GM18526 (cell line): ENCODE data around the gene EIF1B.
A peak's percentile ranks its signal among the peaks of the same experiment; 100 is the strongest.

Experiments used
- POLR2A ChIP-seq: IDR thresholded peaks from 3 replicates; pipeline ENCODE4 v1.6.1; 2011; ENCODE audit not compliant: insufficient read length; ENCODE audit errors: extremely low read depth

Gene EIF1B

DNA sequence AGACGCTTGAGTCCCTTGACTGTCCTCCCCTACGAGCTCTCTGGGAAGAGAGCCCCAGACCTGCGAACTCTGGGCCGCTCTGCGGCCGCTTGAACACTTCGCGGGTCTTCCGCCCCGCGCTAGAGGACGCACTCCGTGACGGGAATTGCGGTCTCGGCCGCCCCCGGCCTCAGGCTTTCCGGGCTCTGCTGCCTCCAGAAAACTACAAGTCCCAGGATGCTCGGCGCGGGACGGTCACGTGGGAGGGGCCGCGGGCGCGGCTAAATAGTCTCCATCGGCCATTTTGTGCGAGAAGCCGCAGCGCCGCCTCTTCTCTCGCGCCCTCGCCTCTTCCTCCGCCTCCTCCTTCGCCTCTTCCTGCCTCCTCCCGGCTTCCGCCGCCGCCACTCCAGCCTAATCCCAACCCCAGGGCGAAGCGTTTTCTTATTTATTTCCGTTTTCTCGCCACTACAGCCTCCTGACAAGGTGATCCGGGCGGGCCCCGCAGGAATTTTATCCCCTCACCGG lies at the start of gene EIF1B:
EIF1B (plus strand) TSS at position 290 of the 507 bp plus-strand sequence. CDS start 235 bp downstream, outside the sequence.
- TF ChIP-seq POLR2A: peak; percentile 80

DNA sequence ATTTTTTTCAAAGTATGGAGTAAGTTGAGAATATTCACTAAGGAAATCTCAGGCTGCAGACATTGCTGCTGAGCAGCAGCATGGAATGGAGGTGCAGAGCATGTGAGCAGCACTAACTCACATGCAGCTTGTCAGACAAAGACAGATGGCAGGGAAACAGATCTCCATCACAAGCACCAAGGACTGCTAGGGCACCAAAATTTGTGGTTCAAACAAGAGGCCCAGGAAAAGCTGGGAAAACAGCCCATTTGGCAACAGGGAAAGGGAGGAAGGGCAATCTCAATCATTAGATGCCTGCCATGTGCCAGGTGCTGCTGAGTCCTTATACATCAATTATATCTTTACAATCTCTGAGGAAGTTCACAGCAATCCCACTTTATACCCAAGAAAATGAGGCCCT lies 47.2 kb upstream of the EIF1B start:
- no peak for TF ChIP-seq POLR2A

DNA sequence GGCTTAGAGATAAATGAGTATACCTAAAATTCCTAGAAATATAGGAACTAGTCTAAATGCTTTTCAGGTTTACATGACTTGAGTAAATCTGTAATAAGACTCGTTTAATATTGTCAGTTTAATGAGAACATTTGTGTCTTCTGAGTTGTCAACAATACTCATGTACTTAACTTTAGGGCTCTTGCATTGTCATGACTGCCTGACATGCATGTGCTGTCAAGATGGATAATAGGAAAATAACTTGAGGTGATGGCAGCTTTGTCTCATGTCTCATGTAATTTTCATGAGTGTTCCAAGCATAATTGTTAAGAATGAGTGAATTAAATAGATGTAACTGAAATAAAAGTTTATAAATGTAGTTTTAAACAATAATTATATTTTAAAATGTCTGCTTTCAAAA lies 45.1 kb upstream of the EIF1B start:
- no peak for TF ChIP-seq POLR2A

DNA sequence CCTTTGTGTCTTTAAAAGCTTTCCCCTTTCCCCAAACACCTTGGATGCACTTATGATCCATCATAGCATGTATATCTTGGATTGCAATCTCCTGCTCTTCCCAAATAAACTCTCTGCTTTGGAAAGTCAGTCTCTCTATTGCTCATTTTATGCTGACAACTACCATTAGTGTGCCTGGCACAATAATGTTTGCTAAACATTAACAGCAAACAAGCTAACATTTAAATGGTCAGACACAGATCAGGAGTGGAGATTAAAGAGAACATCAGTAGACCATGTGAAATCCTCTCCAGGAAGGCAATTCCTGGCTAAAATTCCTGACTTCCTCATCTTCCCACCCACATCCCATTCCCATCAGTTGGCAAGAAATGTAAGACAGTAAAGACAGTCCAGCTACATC lies 44.3 kb upstream of the EIF1B start:
- TF ChIP-seq POLR2A: no peak

DNA sequence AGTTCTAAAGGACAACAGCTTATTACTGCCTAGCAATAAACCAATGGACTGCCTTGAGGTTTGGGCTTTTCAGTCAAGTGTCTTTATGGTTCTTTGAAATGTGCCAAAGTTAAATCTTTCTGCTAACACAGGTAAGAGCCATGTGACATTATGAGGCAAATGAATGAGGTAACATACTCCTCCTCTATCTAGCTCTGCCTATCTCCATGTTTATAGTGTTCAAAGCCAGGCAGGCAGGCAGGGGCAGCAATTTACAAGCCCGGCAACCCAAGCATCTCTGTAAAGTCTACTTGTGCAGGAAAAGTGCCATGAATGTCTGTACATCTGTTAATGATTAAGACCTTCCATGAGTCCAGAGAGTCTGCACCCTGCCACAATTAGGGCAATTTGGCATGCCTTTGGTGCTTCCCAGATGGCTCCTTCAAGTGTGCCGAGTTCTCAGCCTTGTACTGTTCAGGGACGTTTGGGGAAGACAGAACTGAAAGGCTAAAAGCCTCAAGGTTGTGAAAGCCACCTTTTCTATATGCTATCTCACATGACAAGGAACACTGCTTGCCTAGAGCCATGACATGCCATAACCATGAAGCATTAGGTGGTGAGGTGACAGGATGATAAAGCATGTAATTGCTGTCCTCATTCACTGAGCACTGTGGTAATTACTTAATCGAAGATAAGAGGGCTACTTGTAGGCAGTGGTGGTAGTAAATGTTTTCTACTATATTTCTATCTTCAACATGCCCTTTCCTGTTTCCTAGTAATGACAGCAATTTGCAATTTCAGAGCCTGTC lies 41.4 kb upstream of the EIF1B start:
- no peak for TF ChIP-seq POLR2A

DNA sequence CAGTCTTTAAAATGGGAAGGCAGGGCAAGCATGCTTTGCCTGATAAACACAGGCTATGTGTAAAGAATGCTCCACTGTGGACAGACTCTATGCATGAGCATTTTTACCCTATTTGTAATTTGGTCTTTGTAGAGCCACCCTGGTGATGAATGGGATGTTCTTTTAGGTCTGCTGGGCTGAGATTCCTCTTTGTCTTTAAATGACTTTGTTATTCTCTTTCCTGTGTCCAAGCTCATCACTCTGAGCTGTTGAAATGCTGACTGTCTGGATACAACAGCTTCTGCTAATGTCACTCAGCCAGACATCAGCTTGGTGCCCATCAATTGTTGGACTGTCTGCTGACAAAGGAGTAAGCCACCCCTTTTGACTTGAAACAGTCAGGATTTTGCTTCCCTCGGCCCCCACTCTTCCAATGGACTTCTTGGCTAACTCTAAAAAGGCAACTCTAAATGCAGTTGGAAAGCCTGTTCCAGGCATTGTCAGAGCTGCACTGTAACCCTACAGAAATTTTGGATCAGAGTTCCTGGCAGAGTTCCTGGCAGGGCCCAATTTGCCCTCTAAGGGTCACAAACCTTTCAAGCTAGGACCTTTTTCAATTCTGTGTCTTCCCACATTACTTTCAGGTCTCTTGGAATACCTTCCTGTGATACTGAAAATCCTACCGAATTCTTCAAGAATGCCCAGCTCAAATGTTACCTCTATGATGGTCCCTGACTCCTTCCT lies 40.5 kb upstream of the EIF1B start:
- TF ChIP-seq POLR2A: no peak

DNA sequence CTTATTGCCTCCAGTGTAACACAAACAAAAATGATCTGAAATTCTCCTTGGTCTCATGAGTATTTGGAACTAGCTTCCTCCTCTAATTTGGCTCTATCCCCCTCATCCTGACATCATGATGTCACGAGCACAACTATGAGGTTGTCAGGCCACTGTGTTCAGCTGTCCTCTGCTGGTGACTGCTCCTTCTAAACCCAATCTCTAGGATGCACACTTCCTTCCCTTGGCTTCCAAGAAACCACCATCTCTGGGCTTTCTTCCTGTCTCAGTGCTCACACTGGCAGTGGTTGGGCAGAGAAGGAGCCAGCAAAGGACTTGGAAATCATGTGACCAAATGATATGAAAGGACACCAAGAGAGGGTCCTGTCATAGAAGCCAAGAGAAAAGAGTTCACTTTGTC lies 30.7 kb upstream of the EIF1B start:
- no peak for TF ChIP-seq POLR2A

DNA sequence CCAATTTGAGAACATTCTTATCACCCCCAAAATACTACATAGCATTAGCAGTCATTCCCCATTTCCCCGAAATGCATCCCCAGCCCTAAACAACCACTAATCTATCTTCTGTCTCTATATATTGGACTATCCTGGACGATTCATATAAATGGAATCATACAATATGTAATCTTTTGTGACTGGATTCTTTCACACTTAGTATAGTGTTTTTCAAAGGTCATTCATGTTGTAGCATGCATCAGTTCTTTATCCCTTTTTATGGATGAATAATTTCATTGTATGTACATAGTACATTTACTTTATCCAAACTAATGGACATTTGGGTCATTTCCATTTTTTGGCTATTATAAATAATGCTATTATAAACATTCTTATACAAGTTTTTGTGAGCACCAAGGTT lies 27.5 kb upstream of the EIF1B start:
- no peak for TF ChIP-seq POLR2A

DNA sequence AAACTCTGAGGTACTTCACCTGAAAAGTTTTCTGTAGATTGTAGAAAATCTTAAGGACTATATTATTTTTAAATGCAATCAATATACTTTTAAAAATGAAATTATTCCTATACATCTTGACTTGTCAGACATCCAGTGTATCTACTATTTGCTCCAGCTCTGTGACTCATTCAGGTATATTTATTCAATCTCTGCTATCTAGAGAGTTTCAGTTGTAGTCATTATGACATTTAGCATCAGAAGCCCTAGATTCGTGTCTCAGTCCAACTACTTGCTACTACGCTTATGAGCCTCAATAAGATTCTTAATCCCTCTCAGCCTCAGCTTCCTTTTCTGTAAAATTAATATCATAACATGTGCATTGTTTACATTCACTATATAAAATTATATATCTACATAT lies 22.3 kb upstream of the EIF1B start:
- no peak for TF ChIP-seq POLR2A

DNA sequence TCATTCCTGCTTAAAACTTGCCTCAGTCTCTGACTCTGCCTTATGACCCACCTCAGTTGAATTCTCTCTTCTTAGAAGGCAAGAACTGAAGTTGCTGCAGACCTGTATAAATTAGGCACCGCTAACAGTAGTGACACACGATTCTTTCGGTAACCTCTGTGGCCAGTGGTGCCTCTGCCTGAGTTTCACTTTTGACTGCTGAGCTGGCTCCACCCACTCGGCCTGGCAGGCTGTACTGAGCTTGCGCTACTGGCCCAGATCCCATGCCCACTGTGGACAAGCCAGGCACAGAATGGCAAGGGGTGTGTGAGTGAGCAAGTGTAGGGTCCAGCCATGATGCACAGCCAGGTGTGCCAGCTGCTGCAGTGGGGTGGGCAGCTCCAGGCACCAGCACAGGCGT lies 19.1 kb upstream of the EIF1B start:
- TF ChIP-seq POLR2A: no peak

DNA sequence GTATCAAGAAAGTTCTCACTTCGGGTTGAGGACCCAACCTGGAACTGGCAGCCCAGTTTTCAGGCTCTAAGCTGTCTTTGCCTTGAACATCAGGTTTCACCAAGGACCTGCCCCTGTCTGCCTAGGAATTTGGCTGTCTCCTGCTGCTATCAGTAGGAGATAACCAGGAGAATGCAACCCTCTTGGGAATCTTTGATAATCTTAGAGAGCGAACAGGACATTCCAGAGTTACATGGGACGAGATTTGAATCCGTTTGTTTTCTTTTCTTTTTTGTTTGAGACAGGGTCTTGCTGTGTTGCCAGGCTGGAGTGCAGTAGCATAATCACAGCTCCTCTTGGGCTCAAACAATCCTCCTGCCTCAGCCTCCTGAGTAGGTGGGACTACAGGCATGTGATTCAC lies 18.0 kb upstream of the EIF1B start:
- TF ChIP-seq POLR2A: no peak

DNA sequence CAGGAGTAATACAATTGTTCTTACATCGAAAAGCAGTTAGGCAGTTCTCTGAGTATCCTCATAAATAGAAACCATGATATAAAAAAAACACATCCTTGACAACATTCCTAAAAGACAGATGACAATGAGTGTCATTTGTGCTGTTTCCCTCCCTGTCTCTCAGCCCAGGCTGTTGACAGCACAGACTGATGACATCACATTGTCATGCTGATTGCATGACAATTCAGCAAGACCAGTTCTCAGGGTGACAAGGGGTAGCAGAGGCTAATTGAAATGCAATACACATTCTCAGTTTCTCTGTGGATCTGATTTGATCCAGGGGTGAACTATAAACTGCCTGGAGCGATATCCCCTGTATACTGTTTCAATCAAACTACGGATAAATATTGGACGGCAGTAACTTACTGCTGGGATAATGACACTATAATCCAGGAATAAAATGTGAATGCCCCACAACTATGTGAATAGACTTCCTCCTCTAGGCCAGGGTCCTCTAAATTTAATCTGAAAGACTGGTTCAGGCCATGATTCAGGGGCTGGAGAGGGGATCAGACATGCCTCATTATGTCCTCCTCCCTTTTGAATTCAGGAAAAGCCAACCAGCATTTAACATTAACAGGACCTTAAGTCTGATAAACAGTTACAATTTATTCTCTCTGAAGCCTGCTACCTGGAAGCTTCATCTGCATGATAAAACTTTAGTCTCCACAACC lies 16.7 kb upstream of the EIF1B start:
- no peak for TF ChIP-seq POLR2A

DNA sequence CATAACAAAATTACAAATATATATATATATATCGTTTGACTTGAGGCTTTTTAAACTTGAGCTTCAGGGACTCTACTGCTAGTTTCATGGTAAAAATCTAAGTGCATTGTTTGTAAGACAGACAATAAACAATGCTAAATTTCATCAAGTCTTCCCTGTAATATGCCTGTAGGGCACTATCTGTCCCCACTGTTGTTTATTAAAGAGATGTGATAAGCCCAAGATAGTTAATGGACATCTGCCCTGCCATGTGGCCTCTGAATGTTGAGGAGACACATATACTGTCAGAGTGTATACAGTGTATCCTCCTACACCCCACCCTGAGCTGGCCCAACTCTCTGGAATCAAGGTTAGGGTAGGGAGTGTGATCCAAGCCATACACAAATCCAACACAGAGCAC lies 15.1 kb upstream of the EIF1B start:
- TF ChIP-seq POLR2A: no peak

DNA sequence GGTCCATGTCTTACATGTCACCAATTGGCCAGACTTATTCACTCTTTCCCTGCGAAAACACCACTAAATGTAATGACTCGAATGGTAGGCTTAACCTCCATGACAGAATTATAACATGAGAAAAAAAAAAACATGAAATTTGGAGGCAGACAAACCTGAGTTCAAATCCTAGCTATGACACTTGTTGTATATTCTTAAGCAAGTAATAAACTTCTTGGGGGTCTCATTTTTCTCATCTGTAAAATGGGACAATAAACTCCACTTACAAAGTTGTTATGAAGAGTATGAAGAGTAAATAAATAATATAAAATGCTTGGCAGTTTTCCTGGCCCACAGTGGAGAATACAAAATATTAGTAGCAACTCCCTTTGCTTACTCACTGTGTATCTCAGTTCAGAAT lies 11.4 kb upstream of the EIF1B start:
- no peak for TF ChIP-seq POLR2A

DNA sequence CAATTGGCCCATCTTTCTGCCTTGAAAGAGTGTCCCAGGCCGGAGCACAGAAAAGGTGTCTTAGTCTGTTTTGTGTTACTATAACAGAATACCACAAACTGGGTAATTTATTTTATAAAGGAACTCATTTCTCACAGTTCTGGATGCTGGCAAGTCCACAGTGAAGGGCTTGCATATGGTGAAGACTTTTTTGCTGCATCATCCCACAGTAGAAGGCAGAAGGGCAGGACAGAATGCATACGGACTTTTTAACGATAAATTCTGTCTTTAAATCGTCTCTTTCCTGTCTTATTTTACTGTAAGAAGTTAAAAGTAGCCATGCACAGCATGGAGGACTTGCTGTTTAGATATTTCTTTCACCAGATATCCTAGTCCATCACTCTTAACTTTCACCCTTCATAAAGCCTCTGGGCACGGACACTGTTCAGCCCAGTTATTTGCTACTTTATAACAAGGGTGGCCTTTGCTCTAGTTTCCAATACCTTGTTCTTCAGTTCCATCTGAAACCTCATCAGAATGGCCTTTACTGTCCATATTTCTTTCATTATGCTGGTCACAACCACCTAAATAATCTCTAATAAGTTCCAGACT lies 10.3 kb upstream of the EIF1B start:
- no peak for TF ChIP-seq POLR2A

DNA sequence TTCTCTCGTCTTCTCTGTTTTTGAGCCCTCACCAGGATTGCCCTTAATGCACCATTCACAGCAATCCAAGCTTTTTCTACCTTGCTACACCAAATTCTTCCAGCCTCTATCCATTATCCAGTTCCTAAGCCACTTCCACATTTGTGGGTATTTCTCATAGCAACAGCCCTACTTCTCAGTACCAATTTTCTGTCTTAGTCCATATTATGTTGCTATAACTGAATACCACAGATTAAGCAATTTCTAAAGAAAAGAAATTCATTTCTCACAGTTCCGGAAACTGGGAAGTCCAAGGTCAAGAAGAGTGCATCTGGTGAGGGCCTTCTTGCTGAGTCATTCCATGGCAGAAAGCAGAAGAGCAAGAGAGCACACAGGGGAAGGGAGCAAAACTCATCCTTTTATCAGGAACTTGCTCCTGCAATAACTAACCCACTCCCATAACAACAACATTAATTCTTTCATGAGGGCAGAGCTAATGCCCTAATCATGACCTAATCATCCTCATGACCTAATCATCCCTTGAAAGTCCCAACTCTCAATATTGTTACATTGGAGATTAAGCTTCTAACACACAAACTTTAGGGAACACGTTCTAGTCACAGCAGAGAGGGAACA lies 9.7 kb upstream of the EIF1B start:
- no peak for TF ChIP-seq POLR2A

DNA sequence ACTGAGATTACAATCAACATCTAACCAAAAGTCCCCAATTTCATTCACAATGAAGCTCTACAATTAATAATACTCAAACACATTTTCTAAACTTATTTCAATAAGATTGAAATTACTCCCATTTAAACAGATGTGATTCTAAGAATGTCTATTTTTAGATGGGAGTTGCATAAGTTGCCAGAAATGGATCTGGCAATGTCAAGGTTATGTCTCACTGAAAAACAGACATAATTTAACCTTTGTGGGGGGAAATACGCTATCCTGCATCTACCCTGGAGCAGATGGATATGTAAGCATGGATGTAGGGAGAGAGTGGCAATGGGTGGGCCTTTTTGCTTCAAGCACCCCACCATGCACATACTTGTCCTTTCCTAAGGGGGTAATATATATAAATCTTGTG lies 6.7 kb upstream of the EIF1B start:
- TF ChIP-seq POLR2A: no peak
